ENCODE data around the gene ULK4. TPM values are rescaled to one million over a fixed set of nuclear protein-coding genes. Genes with fewer than 3 reads are reported as not detected.

Gene ULK4
- total and polyA plus RNA-seq, 9 of the 15 experiments (the other 6 are each of a cell fraction or from before 2014, with no cell fraction given), result 3.0 to 5.9 (median 3.5) TPM

DNA sequence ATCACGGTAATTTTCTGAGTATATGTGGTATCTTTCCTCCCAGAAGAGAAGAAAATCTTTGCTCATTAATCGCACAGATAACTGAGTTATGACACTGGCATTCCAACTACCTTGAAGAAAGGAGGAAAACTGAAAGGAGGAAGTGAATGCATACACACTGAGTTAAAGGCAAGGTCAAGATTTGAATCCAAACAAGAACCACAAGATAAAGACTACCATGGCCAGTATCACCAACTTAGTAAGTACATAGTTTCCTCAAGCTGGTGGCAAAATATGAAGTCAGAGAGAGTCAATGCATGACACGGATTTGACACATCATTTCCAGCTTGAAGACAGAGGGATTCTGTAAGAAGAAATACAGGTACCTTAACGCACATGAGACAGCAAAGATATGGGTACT lies 287.5 kb downstream of the ULK4 start (continued):
- TF ChIP-seq TAF9B (IDR thresholded peaks at IDR 0.05; ENCODE audit: partially characterized antibody), result no peak
- TF ChIP-seq MEF2A (IDR thresholded peaks at IDR 0.05; ENCODE audit: control insufficient read depth, low read depth, low read length), result no peak

DNA sequence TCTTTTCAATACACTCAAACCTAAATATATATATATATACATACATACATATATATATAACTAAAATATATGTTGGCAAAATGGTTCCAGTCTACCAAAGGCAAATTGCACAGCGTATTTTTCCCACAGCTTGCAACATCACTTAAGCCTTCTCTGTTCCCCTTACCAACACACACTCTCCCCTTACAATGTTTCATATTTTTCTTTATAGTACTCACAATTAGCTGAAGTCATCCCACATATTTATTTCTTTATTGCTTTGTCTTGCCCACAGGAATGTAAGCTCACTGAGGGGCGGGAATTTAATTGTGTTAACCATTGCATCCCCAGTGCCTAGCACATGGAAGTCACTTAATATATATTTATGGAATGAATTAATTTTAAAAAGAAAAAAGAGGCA lies 288.3 kb downstream of the ULK4 start:
- Histone ChIP-seq H3K79me2 (ENCODE audit: control insufficient read depth, insufficient read depth, low read length) (no peaks in the 10 kb centered on the region), H3K4me3 (no peak overlapping the region), H3K4me2 (ENCODE audit: insufficient read depth, low read length) (no peak overlapping the region), H3K9me1 (ENCODE audit: control insufficient read depth, insufficient read depth, low read length) (no peaks in the 10 kb centered on the region), H3K9me3 (replicated peaks; ENCODE audit: control insufficient read depth, insufficient read depth, low read depth, low read length) (no peaks in the 10 kb centered on the region), H3K27me3 (ENCODE audit: control insufficient read depth in 2 of 2, insufficient read depth in 2 of 2, low read length in 2 of 2) (no peaks in the 10 kb centered on the region; a peak in 1 of 5 replicates), H4K20me1 (replicated peaks; ENCODE audit: control insufficient read depth, insufficient read depth, low read length) (no peaks in the 10 kb centered on the region), H3K4me1 (replicated peaks in 1 of 2; ENCODE audit: control insufficient read depth in 2 of 2, insufficient read depth in 2 of 2, low read length in 2 of 2) (no peaks in the 10 kb centered on the region), H3K9ac (ENCODE audit: insufficient read depth in 1 of 2, low read depth in 2 of 2, low read length in 2 of 2) (no peak overlapping the region), H3K27ac (ENCODE audit: extremely low read depth, low read depth, low read length) (no peak overlapping the region), H3K36me3 (ENCODE audit: control insufficient read depth, insufficient read depth, low read length) (no peaks in the 10 kb centered on the region), H2AFZ (ENCODE audit: low read depth, low read length) (no peak overlapping the region)
- CTCF ChIA-PET (ENCODE audit: low intra/inter-chr PET ratio), result no interaction called here
- FAIRE-seq (no peak), DNase-seq (ENCODE audit: extremely low read depth in 1 of 4, low spot score in 3 of 4) (no peak), ATAC-seq (no peak)
- no TSS peak for BruUV-seq (replicated peaks)
- WGBS (ENCODE audit: insufficient coverage, low coverage, missing lambda C conversion rate), result 0% methylated on average over 2 of the region's 2 CpGs
- POLR2A ChIA-PET, result no interaction called here
- in situ Hi-C loops (cut with MboI), result no loop called here
- intact Hi-C loops (cut with micrococcal nuclease), result no loop called here
- TF ChIP-seq TAL1 (IDR thresholded peaks at IDR 0.05), result no peak
- TF ChIP-seq ILF3 (IDR thresholded peaks at IDR 0.05; ENCODE audit: borderline replicate concordance), result no peak
- no peak for TF ChIP-seq CBX1 (IDR thresholded peaks at IDR 0.05; ENCODE audit: low read depth)
- no peak for TF ChIP-seq SRSF9 (IDR thresholded peaks at IDR 0.05; ENCODE audit: borderline replicate concordance, low read depth, low read length)
- TF ChIP-seq NFIX (CRISPR knock-in tag; IDR thresholded peaks at IDR 0.05; ENCODE audit: low read depth), result no peak
- no peak for TF ChIP-seq RNF2 (IDR thresholded peaks at IDR 0.05)
- TF ChIP-seq FOXA3 (CRISPR knock-in tag; conservative IDR thresholded peaks at IDR 0.05 in 1 of 2, IDR thresholded peaks at IDR 0.05 in 1 of 2), result no peak
- no peak for TF ChIP-seq ZNF124 (CRISPR knock-in tag; IDR thresholded peaks at IDR 0.05)
- no peak for TF ChIP-seq ZNF511 (CRISPR knock-in tag; IDR thresholded peaks at IDR 0.05)
- no peak for TF ChIP-seq UBTF (IDR thresholded peaks at IDR 0.05; ENCODE audit: borderline replicate concordance in 1 of 2, low read depth in 2 of 2, low read length in 2 of 2)
- TF ChIP-seq BRD4 (IDR thresholded peaks at IDR 0.05), result no peak

Data from K562 (cell line).